GM23248 (cell line): ENCODE results near the gene ANAPC2.

ENCODE experiments used
- EZH2 ChIP-seq: fragments of 200-600 bp; sonication (generic); IDR thresholded peaks from 2 replicates; pipeline ENCODE4 v1.6.1; 2018; ENCODE audit warnings: antibody characterized with exemption, mild to moderate bottlenecking; ENCODE audit not compliant: insufficient read depth, poor library complexity, severe bottlenecking
- EZH2phosphoT487 ChIP-seq: fragments of 200-600 bp; sonication (generic); IDR thresholded peaks from 2 replicates; pipeline ENCODE4 v1.6.1; 2018; ENCODE audit warnings: antibody characterized with exemption, moderate library complexity, mild to moderate bottlenecking, low read depth; ENCODE audit not compliant: insufficient read depth

GRCh38 chr9:137138722-137139467 lies 49.5 kb downstream of the ANAPC2 start, which contains the start of gene GRIN1:
- TF ChIP-seq EZH2phosphoT487: no peak
- TF ChIP-seq EZH2: no peak
